ENCODE results near the gene ANO10. TPM values are rescaled to one million over a fixed set of nuclear protein-coding genes. Genes with fewer than 3 reads are reported as not detected.

ANO10 gene
- total RNA-seq, 1 experiment from 2014 or later: 23.7 TPM

- Histone ChIP-seq H2AFZ (ENCODE audit: low read length) (no peak overlapping the region), H3K9me2 (replicated peaks; ENCODE audit: low read length) (no peaks in the 10 kb centered on the region), H4K20me1 (ENCODE audit: low read length) (no peaks in the 10 kb centered on the region), H3K4me3 (ENCODE audit: low read length) (no peak overlapping the region), H3K27ac (ENCODE audit: low read length) (no peak overlapping the region), H3K4me1 (ENCODE audit: insufficient read depth, low read length) (no peaks in the 10 kb centered on the region), H3K9me3 (ENCODE audit: low read length) (no peaks in the 10 kb centered on the region), H3K36me3 (ENCODE audit: low read depth, low read length) (no peaks in the 10 kb centered on the region), H3K9ac (ENCODE audit: low read length) (no peak overlapping the region), H3F3A (ENCODE audit: low read length, unreplicated experiment) (no peaks in the 10 kb centered on the region), H3K79me2 (ENCODE audit: low read length) (no peaks in the 10 kb centered on the region), H3K4me2 (ENCODE audit: low read length) (no peak overlapping the region), H3K27me3 (ENCODE audit: low read length) (no peaks in the 10 kb centered on the region)
- TF ChIP-seq EZH2phosphoT487 (IDR thresholded peaks at IDR 0.05; ENCODE audit: borderline replicate concordance, low read length): no peak
- TF ChIP-seq, protein P1, sequence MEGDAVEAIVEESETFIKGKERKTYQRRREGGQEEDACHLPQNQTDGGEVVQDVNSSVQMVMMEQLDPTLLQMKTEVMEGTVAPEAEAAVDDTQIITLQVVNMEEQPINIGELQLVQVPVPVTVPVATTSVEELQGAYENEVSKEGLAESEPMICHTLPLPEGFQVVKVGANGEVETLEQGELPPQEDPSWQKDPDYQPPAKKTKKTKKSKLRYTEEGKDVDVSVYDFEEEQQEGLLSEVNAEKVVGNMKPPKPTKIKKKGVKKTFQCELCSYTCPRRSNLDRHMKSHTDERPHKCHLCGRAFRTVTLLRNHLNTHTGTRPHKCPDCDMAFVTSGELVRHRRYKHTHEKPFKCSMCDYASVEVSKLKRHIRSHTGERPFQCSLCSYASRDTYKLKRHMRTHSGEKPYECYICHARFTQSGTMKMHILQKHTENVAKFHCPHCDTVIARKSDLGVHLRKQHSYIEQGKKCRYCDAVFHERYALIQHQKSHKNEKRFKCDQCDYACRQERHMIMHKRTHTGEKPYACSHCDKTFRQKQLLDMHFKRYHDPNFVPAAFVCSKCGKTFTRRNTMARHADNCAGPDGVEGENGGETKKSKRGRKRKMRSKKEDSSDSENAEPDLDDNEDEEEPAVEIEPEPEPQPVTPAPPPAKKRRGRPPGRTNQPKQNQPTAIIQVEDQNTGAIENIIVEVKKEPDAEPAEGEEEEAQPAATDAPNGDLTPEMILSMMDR (conservative IDR thresholded peaks at IDR 0.05; ENCODE audit: low read depth, low read length): no peak
- TF ChIP-seq EZH2 (IDR thresholded peaks at IDR 0.05; ENCODE audit: low read length, unreplicated experiment): no peak
- CTCF ChIA-PET: no interaction called here
- ATAC-seq (no peak), DNase-seq (no peak)
- BruUV-seq (replicated peaks): no TSS peak
- POLR2A ChIA-PET (ENCODE audit: unreplicated experiment): no interaction called here
- intact Hi-C loops (cut with micrococcal nuclease): loop anchor here (10.0 kb wide), 1 partner anchor 146 kb away; no protein-coding TSS in a partner anchor
Measured at GRCh38 chr3:43370293-43370980, 251.4 kb downstream of the ANO10 start.

DNA sequence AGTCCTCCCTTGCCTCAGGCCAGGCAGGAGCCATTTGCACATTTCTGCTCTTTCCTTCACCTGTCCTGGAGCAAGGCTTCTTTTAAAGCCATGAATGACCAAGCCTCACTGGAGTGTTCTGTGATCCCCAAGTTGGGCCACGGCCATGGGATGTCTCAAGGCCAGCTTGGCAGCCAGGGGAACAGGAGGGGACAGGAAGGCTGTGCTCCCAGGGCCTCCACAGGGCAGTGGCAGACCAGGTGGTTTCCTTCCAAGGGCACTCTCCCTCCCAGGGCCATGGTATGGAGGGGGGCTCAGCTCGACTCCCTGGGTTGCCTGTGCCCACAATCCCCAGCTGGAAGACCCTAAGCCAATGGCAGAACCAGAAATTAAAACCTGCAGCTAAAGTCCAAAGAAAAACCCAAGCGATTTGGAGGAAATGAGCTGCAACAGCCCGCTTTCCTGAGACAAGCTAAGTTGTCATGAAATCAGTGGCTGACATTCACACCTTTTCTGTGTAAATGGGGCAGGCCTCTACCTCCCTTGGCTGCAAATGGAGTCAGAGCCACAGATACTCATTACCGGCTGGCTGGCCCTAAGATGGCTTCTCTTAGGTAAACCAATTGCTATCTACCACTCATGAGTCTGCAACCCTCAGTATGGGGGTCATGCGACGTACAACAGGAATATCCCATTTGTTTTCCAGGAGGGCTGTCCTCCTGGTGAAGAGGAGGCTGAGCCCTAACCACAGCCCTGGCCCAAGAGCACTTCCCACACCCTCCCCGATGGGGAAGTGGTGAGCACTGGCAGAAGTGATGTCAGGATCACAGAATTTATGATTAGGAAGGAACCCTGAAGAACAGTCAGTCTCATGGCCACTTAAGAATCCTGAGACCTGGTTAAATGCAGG, 252.2 kb downstream of the ANO10 start:
- H3K9me2 ChIP-seq (replicated peaks; ENCODE audit: low read length): no peaks in the 10 kb centered on the region
- no TSS peak for BruUV-seq (replicated peaks)
- no peak overlapping the region for H2AFZ ChIP-seq (ENCODE audit: low read length)
- no peak overlapping the region for H3K9ac ChIP-seq (ENCODE audit: low read length)
- no peaks in the 10 kb centered on the region for H3K36me3 ChIP-seq (ENCODE audit: low read depth, low read length)
- no peaks in the 10 kb centered on the region for H3K4me1 ChIP-seq (ENCODE audit: insufficient read depth, low read length)
- no peak overlapping the region for H3K4me3 ChIP-seq (ENCODE audit: low read length)
- TF ChIP-seq EZH2 (IDR thresholded peaks at IDR 0.05; ENCODE audit: low read length, unreplicated experiment) (no peak), EZH2phosphoT487 (IDR thresholded peaks at IDR 0.05; ENCODE audit: borderline replicate concordance, low read length) (no peak)
- TF ChIP-seq, protein P1 (conservative IDR thresholded peaks at IDR 0.05; ENCODE audit: low read depth, low read length): no peak
- H3K27ac ChIP-seq (ENCODE audit: low read length): no peak overlapping the region
- POLR2A ChIA-PET (ENCODE audit: unreplicated experiment): no interaction called here
- intact Hi-C loops (cut with micrococcal nuclease): loop anchor here (10.0 kb wide), 1 partner anchor 145 kb away; no protein-coding TSS in a partner anchor
- H3F3A ChIP-seq (ENCODE audit: low read length, unreplicated experiment): no peaks in the 10 kb centered on the region
- ATAC-seq: no peak
- no peaks in the 10 kb centered on the region for H4K20me1 ChIP-seq (ENCODE audit: low read length)
- H3K79me2 ChIP-seq (ENCODE audit: low read length): no peaks in the 10 kb centered on the region
- CTCF ChIA-PET: no interaction called here
- H3K9me3 ChIP-seq (ENCODE audit: low read length): no peaks in the 10 kb centered on the region
- no peak overlapping the region for H3K4me2 ChIP-seq (ENCODE audit: low read length)
- no peak for DNase-seq
- no peaks in the 10 kb centered on the region for H3K27me3 ChIP-seq (ENCODE audit: low read length)
